Effector memory CD4-positive, alpha-beta T cell (primary cell): ENCODE measurements around the gene ALKBH7.

ENCODE experiments used
- DNase-seq, 3 donors: peaks; one replicate each; pipeline ENCODE4 v3.0.0-alpha.2; 2020
- H3K27ac ChIP-seq: 2 replicates; pipeline ENCODE4 v1.7.0; 2013; ENCODE audit warnings: mild to moderate bottlenecking, low read length, moderate library complexity; ENCODE audit not compliant: insufficient read depth, poor library complexity, severe bottlenecking
- H3K27me3 ChIP-seq: replicated peaks from 2 replicates; pipeline ENCODE4 v1.7.0; 2013; ENCODE audit warnings: mild to moderate bottlenecking, low read length; ENCODE audit not compliant: insufficient read depth, control insufficient read depth, poor library complexity, severe bottlenecking
- H3K36me3 ChIP-seq: 2 replicates; pipeline ENCODE4 v1.7.0; 2013; ENCODE audit warnings: mild to moderate bottlenecking, low read length, moderate library complexity; ENCODE audit not compliant: control insufficient read depth, insufficient read depth
- H3K4me1 ChIP-seq: 2 replicates; pipeline ENCODE4 v1.7.0; 2013; ENCODE audit warnings: low read length, mild to moderate bottlenecking; ENCODE audit not compliant: control insufficient read depth, insufficient read depth, poor library complexity, severe bottlenecking
- H3K4me3 ChIP-seq: 2 replicates; pipeline ENCODE4 v1.7.0; 2013; ENCODE audit warnings: low read length, low read depth, mild to moderate bottlenecking; ENCODE audit not compliant: insufficient read depth, poor library complexity, severe bottlenecking
- H3K9me3 ChIP-seq: 2 replicates; pipeline ENCODE4 v1.7.0; 2013; ENCODE audit warnings: mild to moderate bottlenecking, low read length, moderate library complexity; ENCODE audit not compliant: control insufficient read depth

Gene ALKBH7

DNA sequence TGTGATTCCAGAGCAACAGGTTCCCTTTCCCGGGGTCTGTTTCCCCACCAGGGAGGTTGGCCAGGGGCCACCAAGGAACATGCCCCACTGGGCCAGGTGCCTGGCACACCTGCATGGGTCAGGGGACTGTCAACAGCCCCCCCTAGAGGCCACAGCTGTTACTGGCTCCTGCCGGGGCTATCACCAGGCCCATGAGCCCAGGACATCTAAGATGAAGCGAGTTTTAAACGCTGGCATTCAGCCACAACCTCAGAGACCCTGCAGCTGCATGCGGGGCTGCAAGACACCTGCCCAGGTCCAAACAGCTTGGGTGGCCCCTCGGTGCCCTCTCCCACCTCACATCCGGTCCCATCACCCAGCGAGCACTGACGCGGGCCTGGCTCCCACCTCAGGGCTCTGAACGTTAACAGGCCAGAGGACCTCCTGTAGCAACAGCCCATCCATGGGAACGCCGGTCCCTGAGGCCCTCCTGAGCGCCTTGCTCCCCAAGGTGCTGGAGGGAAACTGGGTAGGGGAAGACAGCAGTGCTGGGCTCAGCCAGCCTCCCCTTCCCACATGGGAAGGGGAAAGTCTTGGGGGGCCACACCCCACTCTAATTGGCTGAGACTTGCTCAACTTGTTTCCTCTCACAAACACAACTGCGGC is 40.0 kb downstream of the ALKBH7 start:
- Histone ChIP-seq H3K9me3 (no peaks in the 10 kb centered on the region), H3K27me3 (no peaks in the 10 kb centered on the region), H3K4me1 (no peaks in the 10 kb centered on the region), H3K36me3 (peaks cover 39% of the 10 kb centered on the region), H3K4me3 (no peak overlapping the region), H3K27ac (no peak overlapping the region)
- peak in 2 of 3 donors; percentile 16 to 23 for DNase-seq

GRCh38 chr19:6413291-6413690 is 40.7 kb downstream of the ALKBH7 start:
- no peak for DNase-seq
- Histone ChIP-seq H3K36me3 (peaks cover 46% of the 10 kb centered on the region), H3K4me3 (no peak overlapping the region), H3K27ac (no peak overlapping the region), H3K27me3 (no peaks in the 10 kb centered on the region), H3K4me1 (no peaks in the 10 kb centered on the region), H3K9me3 (no peaks in the 10 kb centered on the region)

DNA sequence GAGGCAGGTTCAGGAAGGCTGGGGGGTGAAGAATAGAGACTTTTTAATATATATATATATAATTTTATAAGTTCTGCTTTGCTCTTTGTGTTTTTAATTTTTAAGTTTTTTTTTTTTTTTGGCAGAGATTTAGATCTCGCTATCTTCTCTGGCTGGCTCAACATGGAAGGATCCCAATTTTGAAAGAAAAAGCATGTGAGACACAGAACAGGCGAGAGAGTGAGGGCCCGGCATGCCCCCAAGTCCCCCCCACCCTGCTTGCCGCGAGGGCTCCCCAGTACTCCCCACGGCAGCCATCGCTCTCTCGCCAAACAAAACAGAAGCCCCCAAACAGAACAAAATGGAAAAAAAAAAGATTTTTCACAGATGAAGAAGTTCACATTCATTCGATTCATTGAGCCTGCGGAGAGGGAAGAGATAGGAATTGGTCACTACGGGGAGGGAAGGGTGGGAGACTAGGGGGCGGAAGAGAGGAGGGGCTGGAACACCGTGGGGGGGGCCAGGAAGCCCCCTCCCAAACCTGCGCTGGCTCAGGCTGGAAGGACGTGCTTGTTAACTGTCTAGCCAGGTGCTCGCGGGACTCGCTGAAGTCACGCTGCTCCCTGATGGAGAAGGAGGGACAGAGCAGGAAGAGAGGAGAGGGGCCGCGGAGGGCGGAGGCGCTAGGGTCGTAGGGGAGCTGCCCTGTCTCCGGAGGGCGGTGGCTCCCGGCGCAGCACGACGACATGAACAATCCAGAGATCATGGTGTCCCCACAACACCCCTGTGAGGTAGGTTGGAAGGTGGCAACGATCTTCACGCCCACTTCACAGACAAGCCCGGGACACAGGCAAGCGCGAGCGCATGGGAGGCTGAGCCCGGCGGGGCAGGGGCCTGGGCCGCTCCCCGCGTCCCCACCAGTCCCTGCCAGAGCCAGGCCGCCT is 41.4 kb downstream of the ALKBH7 start:
- Histone ChIP-seq H3K4me1 (no peaks in the 10 kb centered on the region), H3K36me3 (peaks cover 53% of the 10 kb centered on the region), H3K9me3 (no peaks in the 10 kb centered on the region), H3K27ac (no peak overlapping the region), H3K4me3 (no peak overlapping the region), H3K27me3 (no peaks in the 10 kb centered on the region)
- DNase-seq = no peak

- Histone ChIP-seq H3K36me3 (peaks cover 63% of the 10 kb centered on the region), H3K27ac (no peak overlapping the region), H3K4me1 (no peaks in the 10 kb centered on the region), H3K9me3 (no peaks in the 10 kb centered on the region), H3K4me3 (no peak overlapping the region), H3K27me3 (no peaks in the 10 kb centered on the region)
- no peak for DNase-seq
Measured at GRCh38 chr19:6414793-6415590, 42.4 kb downstream of the ALKBH7 start.

- H3K4me1 ChIP-seq = no peaks in the 10 kb centered on the region
- no peak overlapping the region for H3K27ac ChIP-seq
- no peak overlapping the region for H3K4me3 ChIP-seq
- no peaks in the 10 kb centered on the region for H3K27me3 ChIP-seq
- H3K9me3 ChIP-seq = no peaks in the 10 kb centered on the region
- DNase-seq = no peak
- peaks cover 70% of the 10 kb centered on the region for H3K36me3 ChIP-seq
Measured at GRCh38 chr19:6415591-6416190, 43.1 kb downstream of the ALKBH7 start.

DNA sequence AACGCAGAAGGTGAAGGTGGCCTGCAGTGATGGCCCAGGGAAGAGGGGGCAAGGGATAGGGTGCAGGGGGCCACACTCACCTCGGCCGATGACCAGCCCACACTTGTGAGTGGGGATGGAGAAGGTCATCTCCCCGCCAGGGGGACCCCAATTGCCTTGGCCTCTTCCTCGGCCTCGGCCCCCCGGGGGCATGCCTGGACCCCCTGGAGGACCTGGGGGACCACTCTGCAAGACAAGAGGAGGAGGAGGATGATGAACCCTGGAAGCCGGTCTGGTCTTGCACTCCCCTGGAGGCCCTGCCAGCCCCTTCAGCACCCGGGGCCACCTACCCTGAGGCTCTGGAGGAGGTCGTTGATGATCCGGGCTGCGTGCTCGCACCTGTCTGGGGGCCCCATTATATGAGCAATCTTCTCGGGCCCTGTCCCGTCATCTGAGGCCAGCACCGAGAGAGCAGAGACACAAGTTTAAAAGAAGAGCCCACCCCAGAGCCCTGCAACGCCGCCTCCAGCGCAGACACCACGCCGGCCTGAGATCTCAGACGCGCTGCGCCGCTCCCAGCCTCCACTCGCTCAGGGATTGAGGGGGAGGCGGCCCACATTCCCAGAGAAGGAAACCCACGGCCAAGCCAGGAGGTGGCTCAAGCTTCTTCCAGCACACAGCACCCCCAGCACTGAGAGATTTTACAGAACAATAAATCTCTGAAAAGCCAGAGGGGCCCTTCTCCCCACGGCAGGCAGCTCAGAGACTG is 44.2 kb downstream of the ALKBH7 start:
- Histone ChIP-seq H3K4me1 (no peaks in the 10 kb centered on the region), H3K9me3 (no peaks in the 10 kb centered on the region), H3K27me3 (no peaks in the 10 kb centered on the region), H3K27ac (no peak overlapping the region), H3K4me3 (no peak overlapping the region), H3K36me3 (peaks cover 79% of the 10 kb centered on the region)
- DNase-seq = no peak

DNA sequence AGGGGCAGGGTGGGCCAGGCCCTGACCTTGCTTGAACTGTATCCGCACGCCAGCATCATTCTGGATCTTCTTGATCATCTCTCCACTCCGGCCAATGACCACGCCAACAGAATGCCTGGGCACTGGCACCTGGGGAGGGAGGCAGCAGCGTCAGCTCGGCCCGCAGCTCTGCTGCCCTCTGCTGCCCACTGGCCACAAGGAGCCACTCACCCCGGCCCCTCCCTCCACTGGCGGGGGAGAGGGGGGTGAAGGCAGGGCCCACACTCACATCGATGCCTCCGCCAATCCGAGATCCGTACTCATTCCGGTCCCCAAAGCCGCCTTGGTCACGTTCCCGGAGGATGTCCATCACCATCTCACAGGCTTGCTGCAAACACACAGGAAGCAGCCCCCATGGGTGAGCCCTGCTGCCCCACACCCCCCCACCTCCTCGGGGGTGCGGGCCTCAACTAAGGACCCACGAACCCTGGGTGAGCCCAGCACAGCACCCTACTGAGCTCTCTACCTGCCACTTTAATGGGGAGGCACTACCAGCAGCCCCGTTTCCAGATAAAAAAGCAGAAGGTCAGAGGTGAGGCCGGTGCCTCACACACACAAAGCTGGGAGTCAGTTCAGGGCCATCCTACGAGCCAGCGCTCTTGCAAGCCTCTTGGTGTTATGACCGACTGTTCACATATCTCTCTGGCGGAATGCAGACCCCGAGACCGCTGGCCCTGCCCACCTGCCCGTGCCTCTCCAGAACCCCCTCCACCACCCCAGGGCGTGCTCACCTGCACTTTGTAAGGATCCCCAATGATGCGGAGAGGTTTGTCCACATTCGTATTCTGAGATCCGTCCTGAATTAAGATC is 45.3 kb downstream of the ALKBH7 start:
- H3K4me3 ChIP-seq = no peak overlapping the region
- H3K36me3 ChIP-seq = peaks cover 79% of the 10 kb centered on the region
- no peaks in the 10 kb centered on the region for H3K9me3 ChIP-seq
- no peak for DNase-seq
- H3K4me1 ChIP-seq = peaks cover 7% of the 10 kb centered on the region
- no peak overlapping the region for H3K27ac ChIP-seq
- H3K27me3 ChIP-seq = no peaks in the 10 kb centered on the region

DNA sequence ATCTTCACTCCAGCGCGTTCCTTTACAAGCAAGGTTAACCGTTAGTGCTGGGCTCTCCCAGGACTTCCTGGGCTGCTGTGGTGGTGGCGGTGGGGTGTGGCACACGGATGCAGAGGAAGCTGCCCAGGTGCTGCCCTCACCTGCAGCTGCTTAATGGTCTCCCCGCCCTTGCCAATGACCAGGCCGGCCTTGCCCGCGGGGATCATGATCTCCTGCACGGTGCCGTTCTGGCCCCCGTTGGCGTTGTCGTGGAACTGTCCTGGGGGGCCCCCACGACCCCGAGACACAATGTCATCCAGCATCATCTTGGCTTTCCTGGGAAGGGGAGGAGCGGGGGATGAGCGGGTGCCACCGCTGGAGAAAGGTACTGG is 46.0 kb downstream of the ALKBH7 start:
- H3K36me3 ChIP-seq = peaks cover 79% of the 10 kb centered on the region
- no peak overlapping the region for H3K4me3 ChIP-seq
- no peak for DNase-seq
- H3K4me1 ChIP-seq = peaks cover 12% of the 10 kb centered on the region
- no peaks in the 10 kb centered on the region for H3K9me3 ChIP-seq
- H3K27me3 ChIP-seq = no peaks in the 10 kb centered on the region
- no peak overlapping the region for H3K27ac ChIP-seq
